HG03520 (cell line): Measurements from ENCODE around the gene TTL.

Source experiments
- ATAC-seq: cut with Tn5 transposase; IDR thresholded peaks from one replicate; pipeline ENCODE4 v1.9.1; 2021; ENCODE audit warnings: mild to moderate bottlenecking, moderate library complexity; ENCODE audit not compliant: unreplicated experiment

The TTL gene

GRCh38 chr2:112580084-112580483, 98.1 kb downstream of the TTL start:
- no peak for ATAC-seq

DNA sequence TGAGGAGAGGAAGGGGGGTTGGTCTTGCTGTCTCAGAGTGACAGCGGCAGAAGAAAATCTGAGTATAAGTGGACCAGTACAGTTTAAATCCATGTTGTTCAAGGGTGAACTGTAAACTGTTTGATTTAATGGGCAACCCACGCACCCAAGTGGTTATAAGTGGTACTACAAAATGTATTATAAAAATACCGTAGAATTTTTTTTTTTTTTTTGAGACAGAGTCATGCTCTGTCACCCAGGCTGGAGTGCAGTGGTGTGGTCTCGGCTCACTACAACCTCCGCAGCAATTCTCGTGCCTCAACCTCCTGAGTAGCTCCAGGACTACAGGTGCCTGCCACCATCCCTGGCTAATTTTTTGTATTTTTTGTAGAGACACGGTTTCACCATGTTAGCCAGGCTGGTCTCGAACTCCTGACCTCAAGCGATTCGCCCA, 100.4 kb downstream of the TTL start:
- no peak for ATAC-seq

GRCh38 chr2:112583497-112584133, 101.7 kb downstream of the TTL start:
- no peak for ATAC-seq

- ATAC-seq: peak; percentile 84
These were observed 102.4 kb downstream of the TTL start, which contains the start of gene CHCHD5 for GRCh38 chr2:112584134-112584890. Gene CHCHD5, plus strand, starts transcription at chr2:112584609. Its CDS starts 39 bp downstream, at chr2:112584648.

DNA sequence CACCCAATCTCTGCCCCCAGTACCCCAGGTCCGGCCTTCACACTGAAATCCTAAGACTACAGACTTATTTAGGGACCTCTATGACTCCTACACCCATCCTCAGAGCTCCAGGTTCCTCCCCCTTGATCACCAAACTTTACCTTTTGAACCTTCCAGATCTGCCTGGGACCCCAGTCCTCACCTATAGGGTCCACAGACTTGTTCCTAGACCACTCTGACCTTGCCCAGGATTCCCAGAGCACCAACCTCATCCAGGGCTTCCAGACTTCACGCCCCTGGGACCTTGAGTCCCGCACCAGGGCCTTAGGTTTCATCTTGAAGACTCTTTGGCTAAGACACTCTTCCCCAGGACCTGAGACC, 102.9 kb downstream of the TTL start:
- ATAC-seq: no peak

- ATAC-seq: no peak
These were observed 103.4 kb downstream of the TTL start for GRCh38 chr2:112585400-112585799.

DNA sequence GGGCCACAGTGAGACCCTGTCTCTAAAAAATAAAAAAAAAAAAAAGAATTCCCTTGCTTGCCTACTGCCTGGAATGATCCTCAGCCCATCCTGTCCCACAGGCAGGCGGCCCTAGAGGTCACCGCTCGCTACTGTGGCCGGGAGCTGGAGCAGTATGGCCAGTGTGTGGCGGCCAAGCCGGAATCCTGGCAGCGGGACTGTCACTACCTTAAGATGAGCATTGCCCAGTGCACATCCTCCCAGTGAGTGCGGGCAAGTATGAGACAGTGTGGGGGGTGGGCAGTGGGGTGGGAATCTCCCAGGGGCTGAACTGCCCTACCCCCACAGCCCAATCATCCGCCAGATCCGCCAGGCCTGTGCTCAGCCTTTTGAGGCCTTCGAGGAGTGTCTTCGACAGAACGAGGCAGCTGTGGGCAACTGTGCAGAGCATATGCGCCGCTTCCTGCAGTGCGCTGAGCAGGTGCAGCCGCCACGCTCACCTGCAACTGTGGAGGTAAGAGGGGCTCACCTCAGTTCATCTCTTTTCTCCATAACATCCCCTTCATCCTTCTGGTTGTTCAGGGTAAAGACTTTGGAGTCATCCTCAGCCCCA, 104.0 kb downstream of the TTL start:
- no peak for ATAC-seq

GRCh38 chr2:112588611-112589045, 106.7 kb downstream of the TTL start:
- ATAC-seq: no peak
